Activated CD4-positive, alpha-beta T cell treated with anti-CD3 and anti-CD28 coated beads, Interleukin-10, Interleukin-2, amounts not matched to agents 100 ng/mL and 50 ng/mL, durations not matched to agents 16 hours and 8 hours (primary cell): Measurements from ENCODE around the gene HRH4.

ENCODE experiments used
- DNase-seq: peaks from one replicate; pipeline ENCODE4 v3.0.0-alpha.2; 2020

The HRH4 gene

DNA sequence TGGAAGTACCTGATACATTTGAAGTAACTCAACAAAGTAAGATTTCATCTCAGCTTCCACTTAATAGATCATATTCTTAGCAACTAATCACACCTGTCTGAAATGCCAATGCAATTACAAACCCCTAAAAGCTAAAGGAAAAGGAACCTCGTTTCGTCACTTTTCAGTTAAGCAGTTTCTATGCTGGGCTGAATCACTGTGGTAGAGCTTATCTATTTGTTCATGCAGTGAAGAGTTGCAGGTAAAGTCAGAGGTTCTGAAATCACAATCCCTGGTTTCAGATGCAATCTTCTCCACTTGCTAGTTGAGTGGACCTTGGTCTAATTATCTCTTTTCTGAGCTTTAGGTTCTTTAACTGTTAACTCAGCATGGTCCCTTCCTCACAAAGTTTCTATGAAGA, 6.3 kb downstream of the HRH4 start:
- DNase-seq, result peak; percentile 54

- no peak for DNase-seq
Observed at GRCh38 chr18:24470022-24470618, 9.7 kb downstream of the HRH4 start.

- no peak for DNase-seq
Observed at GRCh38 chr18:24470805-24471204, 10.4 kb downstream of the HRH4 start.

GRCh38 chr18:24472591-24472990, 12.2 kb downstream of the HRH4 start:
- no peak for DNase-seq

GRCh38 chr18:24474406-24474805, 14.0 kb downstream of the HRH4 start:
- DNase-seq, result no peak

DNA sequence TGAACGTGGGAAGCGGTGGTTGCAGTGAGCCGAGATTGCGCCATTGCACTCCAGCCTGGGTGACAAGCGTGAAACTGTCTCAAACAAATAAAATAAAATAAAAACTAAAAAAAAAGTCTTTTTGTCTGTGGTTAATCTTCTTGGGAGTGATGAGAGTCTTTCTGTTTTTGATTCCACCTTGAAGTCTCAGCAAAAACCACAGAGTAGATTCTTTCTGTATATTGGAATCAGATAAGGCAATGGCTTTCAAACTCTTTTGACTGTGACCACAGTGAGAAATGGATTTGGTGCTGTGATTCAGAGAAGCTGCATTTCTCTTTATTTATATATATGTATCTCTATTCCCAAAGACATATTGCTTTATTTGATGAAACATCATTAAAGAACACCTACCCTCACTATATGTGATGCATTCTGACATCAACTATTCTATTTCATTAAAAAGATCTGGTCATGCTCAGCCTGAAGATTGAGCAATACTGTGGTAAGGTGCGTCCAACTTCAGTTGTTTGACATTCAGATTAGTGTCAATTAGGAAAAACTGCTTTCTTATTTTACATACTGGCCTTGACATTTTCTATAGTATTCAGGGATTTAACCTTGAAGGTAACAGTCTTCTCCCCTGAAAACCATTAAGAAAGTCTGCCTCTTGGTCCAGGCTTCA, 15.6 kb downstream of the HRH4 start:
- DNase-seq, result peak; percentile 35

DNA sequence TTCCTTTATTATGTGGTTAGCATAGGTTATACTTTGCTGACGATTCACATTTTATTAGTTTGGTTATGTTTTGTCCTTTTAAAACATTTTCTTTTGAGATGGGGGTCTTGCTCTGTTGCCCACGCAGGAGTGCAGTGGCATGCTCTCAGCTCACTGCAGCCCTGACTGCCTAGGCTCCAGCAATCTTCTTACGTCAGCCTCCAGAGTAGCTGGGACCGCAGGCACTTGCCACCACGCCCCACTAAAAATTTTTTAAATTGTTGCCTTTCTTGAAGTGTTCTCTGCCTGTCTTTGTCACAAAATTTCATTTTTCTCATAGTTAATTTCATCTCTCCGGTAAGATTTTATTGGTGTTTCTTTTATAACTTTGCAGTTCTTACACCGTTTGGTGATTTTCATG, 18.9 kb downstream of the HRH4 start:
- DNase-seq, result no peak

DNA sequence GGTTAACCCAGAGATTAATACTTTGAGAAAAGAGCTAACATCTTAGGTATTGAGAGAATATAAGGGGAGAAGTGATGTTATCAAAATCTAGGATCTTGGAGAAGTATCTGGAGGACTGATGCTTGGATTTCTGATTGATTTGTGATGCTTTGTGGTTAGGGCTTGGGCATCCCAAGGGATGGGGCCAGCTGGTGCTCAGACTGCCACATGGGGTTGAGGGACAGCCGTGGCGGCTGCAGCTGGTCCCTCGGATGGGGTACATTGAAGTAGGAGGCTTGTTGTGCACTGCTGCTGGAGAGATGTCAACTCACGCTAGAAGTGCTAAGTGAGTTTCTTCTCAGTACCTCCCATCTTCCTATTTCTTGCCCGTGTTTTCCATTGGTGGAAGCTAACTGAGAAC, 22.4 kb downstream of the HRH4 start:
- DNase-seq, result no peak

GRCh38 chr18:24485681-24486080, 25.2 kb downstream of the HRH4 start:
- no peak for DNase-seq

- DNase-seq, result no peak
Observed at GRCh38 chr18:24486684-24487083, 26.2 kb downstream of the HRH4 start.

DNA sequence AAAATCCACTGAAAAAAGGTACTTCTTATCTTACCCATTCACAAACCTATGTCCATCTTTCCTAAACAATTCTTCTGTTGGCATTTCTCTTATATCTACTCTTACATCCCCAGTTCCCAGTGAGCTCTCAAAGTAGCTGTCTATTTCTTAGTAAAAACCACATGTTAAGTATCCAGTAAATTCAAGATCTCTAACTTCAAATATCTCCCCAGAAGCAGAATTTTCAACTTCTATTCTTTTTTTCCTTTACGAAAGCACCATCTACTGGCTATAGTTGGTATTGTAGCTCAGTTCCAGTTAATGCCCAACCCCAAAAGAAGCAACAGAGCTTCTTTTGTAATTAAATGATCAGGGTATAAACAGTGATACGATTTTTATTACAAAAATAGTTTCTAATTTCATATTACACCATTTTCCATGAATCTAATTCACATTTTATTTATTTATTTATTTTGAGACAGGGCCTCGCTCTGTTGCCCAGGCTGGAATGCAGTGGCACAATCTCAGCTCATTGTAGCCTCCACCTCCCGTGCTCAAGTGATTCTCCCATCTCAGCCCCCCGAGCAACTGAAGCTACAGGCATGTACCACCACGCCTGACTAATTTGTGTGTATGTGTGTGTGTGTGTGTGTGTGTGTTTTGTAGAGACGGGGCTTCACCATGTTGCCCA, 28.5 kb downstream of the HRH4 start:
- peak; percentile 59 for DNase-seq

DNA sequence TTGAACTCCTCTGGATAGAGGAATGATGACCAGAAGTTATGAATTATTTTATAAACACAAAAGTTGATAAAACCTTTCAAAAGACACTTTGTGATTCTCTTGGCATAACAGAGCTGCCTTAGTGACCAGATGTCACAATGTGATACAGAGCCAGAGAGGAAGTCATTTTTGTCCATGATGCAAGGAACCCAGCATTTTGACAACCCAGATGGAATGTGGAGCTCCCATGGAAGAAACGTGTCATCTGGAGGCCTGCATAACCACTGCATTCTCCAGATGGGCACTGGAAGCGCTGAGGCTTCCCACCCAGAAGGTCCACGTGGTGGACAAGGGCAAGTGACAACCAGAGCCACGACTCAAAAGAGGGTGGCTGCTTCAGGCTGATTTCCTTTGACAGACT, 30.1 kb downstream of the HRH4 start:
- no peak for DNase-seq

DNA sequence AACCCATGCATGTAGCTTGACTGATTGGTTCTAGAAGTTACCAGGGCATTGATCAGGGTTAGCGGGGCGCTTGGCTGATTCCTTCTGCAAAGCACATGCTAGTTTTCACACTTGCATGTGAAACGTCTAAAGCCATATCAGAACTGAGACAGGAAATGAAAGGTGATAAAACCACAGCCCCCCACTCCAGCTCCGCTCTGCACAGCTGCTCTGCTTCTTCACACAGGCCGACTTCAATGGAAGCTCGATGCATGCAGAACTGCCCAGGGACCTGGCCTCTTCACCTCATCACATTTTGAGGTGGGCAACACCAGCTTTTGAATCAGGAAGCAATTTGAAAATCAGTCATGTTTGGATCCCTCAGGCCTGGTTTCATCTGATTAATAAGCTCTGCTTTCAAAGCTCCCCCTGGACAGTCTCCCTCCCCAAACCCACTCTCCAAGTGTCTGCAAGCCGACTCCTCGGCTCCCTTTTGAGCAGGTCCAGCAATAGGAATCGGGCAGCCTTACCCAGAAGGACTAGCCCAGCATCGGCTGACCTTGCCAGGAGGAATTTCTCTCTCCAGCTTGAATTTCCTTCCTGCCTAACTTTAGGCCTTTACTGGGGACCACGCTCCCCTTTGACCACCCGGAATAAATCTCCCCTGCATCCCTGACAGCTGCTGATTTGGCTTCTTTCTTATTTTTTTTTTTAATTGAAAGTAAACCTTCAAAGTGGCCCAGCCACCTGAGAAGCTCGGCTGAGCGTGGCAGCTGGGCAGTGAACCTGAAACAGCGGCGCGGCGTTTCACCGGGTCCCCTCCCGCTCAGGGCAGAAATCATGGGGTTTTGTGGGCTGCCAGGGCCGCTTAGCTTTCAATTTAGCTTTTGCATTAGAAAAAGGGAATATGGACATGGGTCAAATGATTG, 31.7 kb downstream of the HRH4 start:
- DNase-seq, result peak; percentile 65

- no peak for DNase-seq
Observed at GRCh38 chr18:24494586-24494985, 34.1 kb downstream of the HRH4 start.

DNA sequence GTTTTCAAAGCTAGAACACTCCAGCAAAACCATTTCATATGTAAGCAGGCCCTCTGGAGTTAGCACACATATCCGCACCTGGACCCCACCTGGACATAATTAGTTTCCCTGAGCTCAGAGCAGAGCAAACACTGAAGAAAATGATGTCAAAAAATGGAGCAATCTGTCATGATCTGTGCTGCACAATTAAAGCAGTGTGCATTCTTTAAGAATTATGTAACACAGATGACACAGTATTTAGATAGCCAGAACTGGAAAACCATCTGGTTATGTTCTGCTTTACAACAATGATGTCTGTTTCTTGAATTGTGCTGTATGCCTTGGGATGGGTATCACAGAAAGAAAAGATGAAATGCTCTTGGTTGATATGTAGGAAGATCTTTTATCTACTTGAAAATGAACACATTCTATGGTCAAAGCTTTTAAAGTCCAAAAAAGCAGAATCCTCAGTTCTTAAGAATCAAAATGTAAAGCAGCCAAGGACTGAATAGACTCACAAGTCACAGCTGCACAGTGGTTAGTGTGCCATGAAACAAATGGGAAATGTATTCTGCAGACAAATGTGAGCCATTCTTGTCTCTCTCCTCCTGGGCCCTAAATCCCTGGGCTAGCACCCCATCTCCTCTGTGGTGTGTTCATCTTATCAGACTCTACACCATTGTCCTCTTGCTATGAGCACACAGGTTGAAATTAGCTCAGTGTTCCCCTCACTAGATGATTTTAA, 36.8 kb downstream of the HRH4 start:
- DNase-seq, result no peak

GRCh38 chr18:24499814-24500213, 39.4 kb downstream of the HRH4 start:
- DNase-seq, result no peak

- DNase-seq, result peak; percentile 34
Observed at GRCh38 chr18:24500217-24500616, 39.8 kb downstream of the HRH4 start.

DNA sequence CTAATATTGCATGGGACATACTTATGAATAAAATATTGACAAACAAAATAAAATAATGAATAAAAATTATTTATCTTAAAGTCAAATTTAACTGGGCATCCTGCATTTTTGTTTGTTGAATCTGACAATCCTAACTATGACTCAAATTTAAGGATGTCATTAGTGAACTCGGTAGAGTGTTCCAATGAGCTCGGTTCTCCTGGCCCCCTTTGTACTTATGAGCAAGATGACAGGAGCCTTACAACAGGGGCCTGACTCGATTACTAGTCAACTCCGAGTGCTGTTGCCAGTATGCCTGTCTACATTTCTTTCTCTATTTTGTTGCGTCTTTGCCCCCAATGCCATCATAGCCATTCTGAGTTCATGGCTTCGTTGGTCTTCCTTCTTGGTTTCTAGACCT, 40.3 kb downstream of the HRH4 start:
- no peak for DNase-seq

- DNase-seq, result no peak
Observed at GRCh38 chr18:24502667-24503523, 42.5 kb downstream of the HRH4 start.

- no peak for DNase-seq
Observed at GRCh38 chr18:24504401-24504800, 44.0 kb downstream of the HRH4 start.

DNA sequence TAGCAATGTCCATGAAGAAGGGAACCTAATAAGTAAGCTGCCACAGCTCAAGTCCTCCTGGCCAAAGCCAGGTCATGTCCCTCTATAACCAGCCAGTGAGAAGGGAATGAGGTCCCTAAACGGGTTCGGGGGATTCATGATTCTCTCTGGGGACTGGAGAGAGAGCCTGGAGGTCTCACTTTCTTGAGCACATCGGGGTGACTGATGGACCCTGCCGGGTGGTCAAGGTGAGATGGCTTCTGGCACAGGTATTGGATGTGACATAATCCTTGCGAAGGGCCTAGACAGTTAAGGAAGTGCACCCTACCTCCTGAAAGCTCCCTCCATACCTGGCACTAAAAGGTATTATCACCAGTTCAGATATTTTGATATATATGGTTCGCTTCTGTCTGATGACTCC, 45.7 kb downstream of the HRH4 start:
- no peak for DNase-seq

DNA sequence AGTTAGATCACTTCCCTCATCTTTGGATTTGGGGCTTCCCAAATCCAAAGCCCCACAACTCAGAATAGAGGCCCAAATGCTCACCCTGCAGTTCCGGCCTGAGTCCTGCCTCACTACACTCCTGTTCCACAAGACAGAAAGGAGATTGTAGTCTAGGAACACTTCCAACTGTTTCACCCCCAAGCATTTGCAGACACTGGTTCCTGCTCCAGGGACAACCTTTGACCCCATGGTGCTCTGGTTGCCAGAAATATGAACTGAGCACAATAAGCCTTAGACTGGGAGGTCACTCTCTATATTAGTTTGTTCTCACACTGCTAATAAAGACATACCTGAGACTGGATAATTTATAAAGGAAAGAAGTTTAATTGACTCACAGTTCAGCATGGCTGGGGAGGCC, 49.0 kb downstream of the HRH4 start:
- no peak for DNase-seq
